Mucosa of descending colon (tissue), 3 donors: ENCODE measurements around the gene IGF2R. TPM values are rescaled to one million over a fixed set of nuclear protein-coding genes. Genes with fewer than 3 reads are reported as not detected.

Experiments used
- ATAC-seq: fragments of 200-7000 bp; cut with Tn5 transposase; one replicate; pipeline ENCODE4 v1.9.1; 2020; ENCODE audit warnings: mild to moderate bottlenecking, moderate library complexity
- DNase-seq, 3 donors: peaks; one replicate each; pipeline ENCODE4 v3.0.0-alpha.2; 2020
- H3K36me3 ChIP-seq: fragments of 200-600 bp; one replicate; pipeline ENCODE4 v1.8.0; 2021; ENCODE audit warnings: low read depth, mild to moderate bottlenecking
- H3K4me1 ChIP-seq: fragments of 200-600 bp; one replicate; pipeline ENCODE4 v1.8.0; 2021; ENCODE audit warnings: low read depth, mild to moderate bottlenecking
- H3K4me3 ChIP-seq: fragments of 200-600 bp; one replicate; pipeline ENCODE4 v1.8.0; 2021; ENCODE audit warnings: mild to moderate bottlenecking
- H3K9me3 ChIP-seq: fragments of 200-600 bp; one replicate; pipeline ENCODE4 v1.8.0; 2021; ENCODE audit warnings: mild to moderate bottlenecking
- intact Hi-C, 2 donors: fragments of 100-400 bp; cut with DNase I in 1 of 2; cut with micrococcal nuclease in 1 of 2; formaldehyde crosslinking; loops; one replicate each; pipeline versions ENCODE4 v1.11.0 to v1.11.1; 2022; cut with DNase I, micrococcal nuclease
- total RNA-seq, 3 donors: library from RNA; stranded (reverse); fragmentation: NEBNext Ultra II Directional in 2 of 3; extraction: Animal tissue kit (Norgen Biotek cat#: 25700) in 2 of 3; gene quantifications; one replicate each; pipeline versions ENCODE4 v1.2.1 to v1.2.4, GENCODE V29; 2021 to 2023
- TF ChIP-seq, protein P1 (sequence below): fragments of 200-600 bp; IDR thresholded peaks from one replicate; pipeline ENCODE4 v1.8.0; 2022; ENCODE audit warnings: antibody characterized with exemption, mild to moderate bottlenecking
- donor health status: DM: no; HTN: no; CAD: no; lungs with moderate emphysema.
- donor health status: DM: no; HTN: no; CAD: no.
- donor health status: DM: no; HTN: yes; CAD: no.

IGF2R gene
- total RNA-seq, 3 donors from 2014 or later: 97.7 to 112 (median 101) TPM

DNA sequence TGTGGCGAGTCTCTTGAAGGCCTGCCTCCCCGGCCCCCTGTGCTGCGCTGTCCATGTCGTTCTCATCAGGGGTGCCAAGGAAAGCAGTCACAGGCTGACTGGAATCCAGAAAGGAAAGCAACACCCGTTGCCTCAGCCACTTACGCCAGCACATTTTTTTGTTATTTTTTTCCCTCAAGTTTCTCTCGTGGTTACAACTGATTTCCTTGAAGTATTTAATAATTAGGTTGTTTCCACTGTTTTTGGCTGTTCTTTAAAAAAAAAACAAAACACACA is 134.9 kb downstream of the IGF2R start:
- Histone ChIP-seq H3K9me3 (no peaks in the 10 kb centered on the region), H3K36me3 (peaks cover 6% of the 10 kb centered on the region), H3K4me3 (no peak overlapping the region), H3K4me1 (no peaks in the 10 kb centered on the region)
- DNase-seq (no peak), ATAC-seq (no peak)
- intact Hi-C loops: no loop called here
- TF ChIP-seq, protein P1, sequence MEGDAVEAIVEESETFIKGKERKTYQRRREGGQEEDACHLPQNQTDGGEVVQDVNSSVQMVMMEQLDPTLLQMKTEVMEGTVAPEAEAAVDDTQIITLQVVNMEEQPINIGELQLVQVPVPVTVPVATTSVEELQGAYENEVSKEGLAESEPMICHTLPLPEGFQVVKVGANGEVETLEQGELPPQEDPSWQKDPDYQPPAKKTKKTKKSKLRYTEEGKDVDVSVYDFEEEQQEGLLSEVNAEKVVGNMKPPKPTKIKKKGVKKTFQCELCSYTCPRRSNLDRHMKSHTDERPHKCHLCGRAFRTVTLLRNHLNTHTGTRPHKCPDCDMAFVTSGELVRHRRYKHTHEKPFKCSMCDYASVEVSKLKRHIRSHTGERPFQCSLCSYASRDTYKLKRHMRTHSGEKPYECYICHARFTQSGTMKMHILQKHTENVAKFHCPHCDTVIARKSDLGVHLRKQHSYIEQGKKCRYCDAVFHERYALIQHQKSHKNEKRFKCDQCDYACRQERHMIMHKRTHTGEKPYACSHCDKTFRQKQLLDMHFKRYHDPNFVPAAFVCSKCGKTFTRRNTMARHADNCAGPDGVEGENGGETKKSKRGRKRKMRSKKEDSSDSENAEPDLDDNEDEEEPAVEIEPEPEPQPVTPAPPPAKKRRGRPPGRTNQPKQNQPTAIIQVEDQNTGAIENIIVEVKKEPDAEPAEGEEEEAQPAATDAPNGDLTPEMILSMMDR: no peak

DNA sequence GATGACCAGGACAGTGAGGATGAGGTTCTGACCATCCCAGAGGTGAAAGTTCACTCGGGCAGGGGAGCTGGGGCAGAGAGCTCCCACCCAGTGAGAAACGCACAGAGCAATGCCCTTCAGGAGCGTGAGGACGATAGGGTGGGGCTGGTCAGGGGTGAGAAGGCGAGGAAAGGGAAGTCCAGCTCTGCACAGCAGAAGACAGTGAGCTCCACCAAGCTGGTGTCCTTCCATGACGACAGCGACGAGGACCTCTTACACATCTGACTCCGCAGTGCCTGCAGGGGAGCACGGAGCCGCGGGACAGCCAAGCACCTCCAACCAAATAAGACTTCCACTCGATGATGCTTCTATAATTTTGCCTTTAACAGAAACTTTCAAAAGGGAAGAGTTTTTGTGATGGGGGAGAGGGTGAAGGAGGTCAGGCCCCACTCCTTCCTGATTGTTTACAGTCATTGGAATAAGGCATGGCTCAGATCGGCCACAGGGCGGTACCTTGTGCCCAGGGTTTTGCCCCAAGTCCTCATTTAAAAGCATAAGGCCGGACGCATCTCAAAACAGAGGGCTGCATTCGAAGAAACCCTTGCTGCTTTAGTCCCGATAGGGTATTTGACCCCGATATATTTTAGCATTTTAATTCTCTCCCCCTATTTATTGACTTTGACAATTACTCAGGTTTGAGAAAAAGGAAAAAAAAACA is 136.1 kb downstream of the IGF2R start:
- TF ChIP-seq, protein P1: no peak
- ATAC-seq: no peak
- no peak for DNase-seq
- Histone ChIP-seq H3K9me3 (no peaks in the 10 kb centered on the region), H3K36me3 (peaks cover 4% of the 10 kb centered on the region), H3K4me3 (no peak overlapping the region), H3K4me1 (no peaks in the 10 kb centered on the region)
- intact Hi-C loops: no loop called here

DNA sequence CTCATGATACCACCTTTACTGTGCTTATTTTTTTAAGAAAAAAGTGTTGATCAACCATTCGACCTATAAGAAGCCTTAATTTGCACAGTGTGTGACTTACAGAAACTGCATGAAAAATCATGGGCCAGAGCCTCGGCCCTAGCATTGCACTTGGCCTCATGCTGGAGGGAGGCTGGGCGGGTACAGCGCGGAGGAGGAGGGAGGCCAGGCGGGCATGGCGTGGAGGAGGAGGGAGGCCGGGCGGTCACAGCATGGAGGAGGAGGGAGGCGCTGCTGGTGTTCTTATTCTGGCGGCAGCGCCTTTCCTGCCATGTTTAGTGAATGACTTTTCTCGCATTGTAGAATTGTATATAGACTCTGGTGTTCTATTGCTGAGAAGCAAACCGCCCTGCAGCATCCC is 137.1 kb downstream of the IGF2R start:
- Histone ChIP-seq H3K9me3 (no peaks in the 10 kb centered on the region), H3K36me3 (peaks cover 4% of the 10 kb centered on the region), H3K4me3 (no peak overlapping the region), H3K4me1 (no peaks in the 10 kb centered on the region)
- ATAC-seq: no peak
- TF ChIP-seq, protein P1: no peak
- intact Hi-C loops: no loop called here
- no peak for DNase-seq

DNA sequence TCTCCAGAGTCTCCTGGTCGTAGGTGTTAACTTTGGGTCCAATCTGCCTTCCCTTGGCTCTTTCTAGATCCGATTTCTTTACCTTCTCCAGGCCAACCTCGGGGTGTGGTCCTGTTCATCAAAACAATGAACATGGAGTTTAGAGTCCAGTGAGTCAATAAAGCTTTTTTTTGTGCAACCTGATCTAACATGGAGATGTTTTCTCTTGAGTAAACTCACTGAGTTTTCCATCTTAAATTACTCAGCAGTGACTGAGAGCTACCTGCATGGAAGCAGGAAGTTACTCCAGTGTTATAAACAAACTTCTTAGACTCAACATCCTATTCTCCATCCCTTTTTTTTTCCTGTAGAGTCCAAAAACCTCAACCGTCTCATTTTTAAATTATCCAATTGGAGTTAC is 137.8 kb downstream of the IGF2R start:
- intact Hi-C loops: no loop called here
- ATAC-seq: no peak
- peaks cover 4% of the 10 kb centered on the region for H3K36me3 ChIP-seq

DNA sequence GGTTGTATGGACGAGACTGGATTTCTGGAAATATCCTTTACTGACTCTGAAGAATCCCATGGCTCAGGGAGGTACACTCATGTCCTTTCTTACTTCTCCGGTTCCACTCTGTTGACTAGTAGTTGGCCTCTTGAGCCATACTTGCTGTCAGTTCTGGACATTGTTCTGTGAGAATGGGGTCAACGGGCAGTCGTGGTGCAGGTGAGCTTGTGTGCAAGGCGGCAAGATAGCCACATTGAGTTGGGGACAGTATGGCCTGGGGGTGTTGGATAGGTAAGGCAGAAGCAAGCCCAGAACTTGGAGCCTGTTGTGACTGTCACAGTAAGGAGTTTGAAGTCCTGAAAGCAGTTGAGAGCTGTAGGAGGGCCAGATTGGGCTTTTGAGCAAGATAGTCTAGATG is 139.2 kb downstream of the IGF2R start:
- DNase-seq (no peak), ATAC-seq (no peak)
- Histone ChIP-seq H3K36me3 (peaks cover 4% of the 10 kb centered on the region), H3K4me3 (no peak overlapping the region), H3K9me3 (no peaks in the 10 kb centered on the region), H3K4me1 (no peaks in the 10 kb centered on the region)
- TF ChIP-seq, protein P1: no peak
- intact Hi-C loops: no loop called here

More for the DNA sequence above, 137.8 kb downstream of the IGF2R start:
- TF ChIP-seq, protein P1: no peak
- no peaks in the 10 kb centered on the region for H3K4me1 ChIP-seq
- DNase-seq: no peak
- no peak overlapping the region for H3K4me3 ChIP-seq
- no peaks in the 10 kb centered on the region for H3K9me3 ChIP-seq
